Islet precursor cell (in vitro differentiated cells): ENCODE results near the gene WDR64.
"Not testable (repeated sequence)": the region's sequence is repeated elsewhere in the genome, so short reads cannot be mapped to it uniquely, and the experiment has no call there.

Source experiments
- DNase-seq: peaks from one replicate; pipeline ENCODE4 v3.0.0-alpha.2; 2018

Gene WDR64

DNA sequence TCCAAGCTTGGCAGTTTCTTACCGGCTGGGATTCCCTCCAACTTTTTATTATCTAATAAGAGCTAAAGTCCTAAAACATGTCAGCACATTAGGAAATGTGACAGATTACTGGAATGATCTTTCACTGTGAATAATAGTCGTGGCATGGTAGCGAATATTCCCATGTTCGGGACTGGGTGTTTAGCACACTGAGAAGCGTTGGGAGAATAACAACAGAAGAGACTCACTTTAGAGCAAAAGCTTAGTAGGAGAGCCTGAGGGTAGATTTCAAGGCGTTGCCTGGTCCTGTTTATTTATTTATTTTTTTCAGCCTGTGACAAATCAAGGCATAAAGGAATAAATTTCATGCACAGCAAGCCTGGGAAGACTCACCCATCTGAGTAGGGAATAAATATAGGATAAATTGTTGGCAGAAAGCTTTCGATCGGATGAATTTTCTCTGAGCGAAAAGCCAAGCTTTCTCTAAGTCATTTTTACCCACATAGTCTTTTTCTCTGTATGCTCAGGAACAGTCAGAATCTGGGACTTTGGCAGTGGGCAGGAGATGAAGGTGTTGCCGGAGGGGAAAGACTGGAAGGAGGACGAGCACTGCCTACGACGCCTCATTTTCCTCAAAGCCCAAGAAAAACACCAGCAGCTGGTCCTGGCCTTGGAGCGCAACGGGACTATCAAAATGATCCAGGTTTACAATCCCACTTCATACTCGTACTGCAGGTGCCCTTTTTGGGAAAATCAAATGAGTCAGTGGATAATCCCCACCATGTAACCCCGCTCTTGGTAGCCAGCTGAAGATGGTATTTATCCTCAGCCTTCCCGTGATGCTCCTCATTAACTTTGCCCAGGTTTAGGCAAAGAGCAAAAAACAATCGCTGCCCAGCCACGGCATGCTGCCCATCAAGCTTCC, 97.2 kb downstream of the WDR64 start:
- no peak for DNase-seq

DNA sequence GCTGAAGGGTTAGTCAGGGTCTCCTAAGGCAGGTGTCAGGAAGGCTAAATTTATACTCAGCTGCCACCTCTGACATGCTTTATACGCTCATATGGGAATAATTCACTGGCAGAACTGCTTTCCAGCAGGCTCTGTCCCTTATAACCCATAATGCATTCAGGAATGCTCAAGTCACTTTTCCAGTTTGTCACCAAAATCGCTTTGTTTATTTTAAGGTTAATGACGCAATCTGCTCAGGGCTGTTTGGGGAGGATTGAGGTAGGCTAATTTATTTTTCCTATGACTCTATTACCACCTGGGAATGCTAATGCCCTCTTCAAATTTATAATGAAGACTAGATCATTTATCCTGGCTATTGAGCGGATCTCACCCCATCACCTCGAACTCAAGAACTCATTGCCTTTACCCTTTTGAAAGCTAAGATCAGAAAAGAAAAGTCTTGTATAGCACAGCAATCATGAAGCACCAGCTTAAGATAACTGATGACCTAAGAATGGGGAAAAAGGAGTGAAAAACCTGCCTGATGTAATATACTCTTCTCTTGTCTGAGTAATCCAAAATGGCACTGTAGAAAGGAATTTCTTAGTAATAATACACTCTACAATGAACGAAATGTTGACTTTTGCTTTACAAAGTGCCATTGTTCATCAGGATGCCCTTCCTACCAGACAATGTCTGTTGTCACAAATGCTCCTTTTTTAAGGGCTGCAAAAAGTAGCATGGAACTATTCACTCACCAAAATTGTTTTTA, 98.0 kb downstream of the WDR64 start:
- DNase-seq = no peak

DNA sequence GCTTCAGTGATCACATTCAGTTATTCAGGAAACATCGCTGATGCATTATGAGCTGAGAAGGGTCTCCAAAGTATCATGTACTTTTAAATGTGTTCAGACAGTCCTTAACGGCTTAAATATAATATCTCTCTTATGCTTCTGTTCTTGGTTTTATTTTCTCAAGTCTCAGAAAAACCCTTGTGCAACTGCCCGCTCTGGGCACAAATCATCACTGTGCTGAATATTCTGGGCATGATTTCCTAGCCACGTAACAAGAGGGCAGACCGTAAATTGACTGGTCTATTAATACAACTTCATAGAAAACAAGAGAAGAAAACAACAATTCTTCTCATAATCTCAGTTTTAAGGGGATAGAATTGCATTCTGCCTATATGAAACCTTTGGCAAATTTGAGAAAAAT, 99.4 kb downstream of the WDR64 start:
- DNase-seq = no peak

DNA sequence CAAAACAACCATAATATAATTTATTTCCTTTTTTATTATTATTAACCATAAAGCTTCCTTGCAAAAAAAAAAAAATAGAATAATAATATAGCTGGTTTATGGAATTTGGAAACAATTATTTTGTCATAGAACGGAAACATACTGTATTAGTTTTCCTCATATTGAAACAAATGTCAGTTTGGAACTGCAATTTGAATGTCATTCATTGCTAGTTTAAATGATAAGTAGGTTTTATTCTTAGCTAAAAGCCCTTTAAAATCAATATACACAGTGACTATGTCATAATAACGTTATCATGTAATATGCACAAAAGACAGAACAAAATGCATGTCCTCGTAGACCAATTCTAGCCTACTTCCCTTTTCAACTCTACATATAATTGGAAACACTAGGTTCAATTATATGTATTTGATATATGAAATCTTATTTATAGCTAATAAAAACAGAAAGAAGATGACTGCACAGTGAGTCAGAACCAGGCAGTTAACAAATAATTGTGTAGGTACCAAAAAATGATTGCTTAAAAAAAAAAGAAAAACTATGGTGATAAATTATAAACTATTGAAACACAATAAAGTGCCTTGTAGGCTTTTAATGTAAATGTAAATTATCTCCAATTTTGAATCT, 110.7 kb downstream of the WDR64 start:
- no peak for DNase-seq

DNA sequence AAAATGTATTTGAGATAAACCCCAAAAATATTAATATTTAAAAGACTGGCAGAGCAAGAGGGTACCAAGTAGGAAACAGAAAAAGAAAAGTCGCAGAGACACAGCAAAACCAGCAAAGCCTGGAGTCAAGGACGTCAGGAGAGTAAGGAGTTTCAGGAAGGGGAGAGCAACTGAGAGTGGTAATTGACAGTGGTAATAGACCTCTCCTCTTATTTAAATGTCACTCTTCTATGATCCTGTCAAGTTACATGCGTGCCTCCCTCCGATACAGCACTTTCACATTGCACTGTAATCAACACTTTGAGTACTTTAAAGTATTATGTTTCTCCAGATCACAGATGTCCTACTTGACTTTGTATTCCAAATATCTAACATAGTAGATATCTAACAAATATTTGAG, 113.3 kb downstream of the WDR64 start:
- DNase-seq = no peak

DNA sequence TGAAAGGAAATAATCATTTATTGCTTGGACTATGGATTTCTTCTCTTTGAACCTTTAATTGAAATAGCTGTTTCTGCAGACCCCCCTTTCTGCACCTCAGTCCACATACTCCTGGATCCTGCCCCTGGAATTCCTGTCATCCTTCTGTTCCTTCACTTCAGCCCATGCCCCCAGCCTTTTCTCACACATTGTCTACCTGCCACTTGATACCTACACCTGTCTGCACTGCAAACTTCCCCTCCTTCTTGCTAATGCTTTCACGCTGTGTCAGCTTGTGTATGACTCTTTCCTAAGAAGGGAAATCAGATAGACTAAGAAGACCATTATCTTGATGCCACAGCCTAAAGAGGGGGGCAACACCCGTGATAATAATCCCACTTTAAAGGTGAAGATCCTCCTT, 115.7 kb downstream of the WDR64 start:
- DNase-seq = no peak

DNA sequence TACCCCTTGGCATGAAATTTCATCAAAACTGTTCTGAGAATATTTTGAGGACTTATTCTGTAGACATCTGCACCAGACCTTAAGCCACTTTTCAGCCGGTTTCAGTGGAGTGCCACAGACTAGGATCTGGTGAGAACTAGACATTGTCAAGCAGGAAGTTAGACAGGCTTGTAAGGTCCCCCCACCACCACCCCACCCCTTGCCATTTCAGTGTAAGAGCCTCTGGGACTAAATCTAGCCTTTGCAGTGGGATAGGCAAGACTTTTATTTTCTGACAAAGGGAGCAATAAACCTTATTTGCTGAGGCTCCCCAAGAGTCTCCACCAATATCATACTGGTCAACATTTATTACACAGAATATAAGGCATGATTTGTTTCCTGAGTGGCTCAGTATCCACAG, 118.0 kb downstream of the WDR64 start:
- DNase-seq = peak; percentile 53

DNA sequence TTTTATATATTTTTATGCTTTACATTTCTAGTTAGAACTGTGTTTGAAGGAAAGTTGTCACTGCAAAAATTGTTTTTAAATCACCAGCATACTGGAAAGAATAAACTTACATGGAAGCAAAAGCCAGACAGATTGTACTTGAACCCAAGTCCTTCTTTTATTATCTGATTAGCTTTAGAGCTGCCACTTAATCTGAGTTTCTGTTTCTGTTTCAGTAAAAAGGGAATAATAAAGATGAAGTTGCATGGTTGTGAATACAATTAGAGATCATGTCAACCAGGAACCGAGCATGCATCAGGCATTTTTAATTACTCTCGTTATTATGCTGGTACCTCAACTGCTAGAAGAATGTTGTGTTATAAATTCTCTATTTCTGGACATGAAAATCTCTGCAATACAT, 119.0 kb downstream of the WDR64 start:
- DNase-seq = no peak

DNA sequence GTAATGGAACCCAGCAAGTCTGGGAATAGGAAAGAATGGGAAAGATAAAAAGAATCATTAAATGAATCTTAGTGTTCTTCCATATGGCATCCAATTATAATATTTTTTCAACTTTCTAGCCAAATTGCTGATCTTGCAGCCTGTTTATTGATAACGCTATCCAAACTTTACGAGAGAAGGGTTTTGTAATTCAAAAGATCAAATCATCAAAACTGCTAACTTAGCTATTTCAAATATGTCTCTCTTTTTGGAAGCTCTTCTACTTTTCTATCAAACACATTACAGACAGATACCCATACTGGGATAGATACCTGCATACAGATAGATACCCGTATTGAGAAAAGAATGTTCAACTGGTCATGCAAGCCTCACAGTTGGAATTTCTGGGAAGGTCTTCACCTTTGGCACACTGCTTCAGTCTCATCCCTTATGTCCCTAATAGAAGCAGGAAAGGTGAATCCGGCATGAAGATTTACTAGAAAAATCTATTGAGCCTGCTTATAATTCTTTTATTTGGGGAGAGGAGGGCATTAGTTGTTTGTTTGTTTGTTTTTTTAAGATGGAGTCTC, 120.9 kb downstream of the WDR64 start:
- DNase-seq = no peak

DNA sequence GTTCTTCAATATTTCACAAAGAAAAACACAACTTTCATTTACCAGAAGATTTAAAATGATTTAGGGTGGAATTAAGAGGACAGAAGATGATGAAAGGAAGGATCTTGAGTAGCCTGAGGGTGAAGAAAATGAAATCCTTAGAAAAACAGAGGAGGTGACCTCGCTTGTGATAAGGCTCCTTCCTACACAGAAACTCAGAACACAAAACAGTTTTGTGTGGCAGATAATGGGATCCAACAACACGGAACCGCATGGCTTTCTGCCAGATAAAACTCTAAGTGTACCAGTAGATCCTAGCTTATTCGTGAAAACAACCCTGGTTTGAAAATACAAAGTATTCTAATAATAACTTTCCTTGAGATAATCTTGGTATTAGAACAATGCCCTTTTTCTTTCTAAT, 121.9 kb downstream of the WDR64 start:
- no peak for DNase-seq

DNA sequence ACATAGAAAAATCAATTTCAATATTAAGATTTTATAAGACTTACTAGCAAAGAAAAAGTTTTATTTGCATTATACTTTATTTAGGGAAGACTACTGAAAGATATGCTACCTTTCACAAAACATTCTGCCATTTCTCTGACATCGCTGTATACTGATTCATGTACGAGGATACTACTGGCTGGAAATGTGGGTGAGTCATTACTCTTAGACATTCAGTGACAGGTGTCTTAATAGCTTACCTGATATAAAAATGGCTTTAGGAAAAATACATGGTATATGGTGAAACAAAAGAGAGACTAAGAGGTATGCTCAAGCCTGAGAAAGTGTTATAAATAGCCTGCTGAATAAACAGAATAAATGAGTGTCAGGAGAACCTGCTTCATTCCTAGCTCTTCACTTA, 122.9 kb downstream of the WDR64 start:
- DNase-seq = no peak

DNA sequence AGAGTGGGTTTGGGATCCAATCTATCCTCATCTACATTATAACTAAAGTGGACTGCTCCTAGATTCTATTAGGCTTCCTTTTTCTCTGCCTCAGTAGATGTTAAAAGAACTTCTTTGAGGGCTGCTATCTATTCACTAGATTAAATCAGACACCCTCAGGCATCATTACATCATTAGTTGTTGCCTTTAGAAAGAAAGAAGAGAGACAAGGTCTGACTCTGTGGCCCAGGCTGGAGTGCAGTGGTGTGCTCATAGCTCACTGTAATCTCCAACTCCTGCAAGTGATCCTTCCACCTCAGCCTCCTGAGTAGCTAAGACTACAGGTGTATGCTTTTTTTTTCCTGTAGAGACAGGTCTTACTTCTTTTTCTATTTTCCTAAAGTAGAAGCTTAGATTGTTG, 124.8 kb downstream of the WDR64 start:
- peak; percentile 77 for DNase-seq

DNA sequence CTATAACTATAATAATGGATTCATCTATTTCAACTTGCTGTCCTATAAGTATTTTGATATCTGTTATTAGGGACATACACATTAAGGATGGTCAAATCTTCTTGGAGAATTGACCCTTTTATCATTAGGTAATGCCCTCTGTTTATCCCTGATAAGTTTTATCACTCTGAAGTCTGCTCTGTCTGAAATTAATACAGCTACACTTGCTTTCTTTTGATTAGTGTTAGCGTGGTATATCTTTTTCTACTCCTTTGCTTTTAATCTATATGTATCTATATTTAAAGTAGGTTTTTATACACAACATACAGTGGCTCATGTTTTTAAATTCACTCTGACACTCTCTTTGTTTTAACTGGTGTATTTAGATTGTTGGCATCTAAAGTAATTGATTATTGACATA, 126.0 kb downstream of the WDR64 start:
- DNase-seq = no peak

DNA sequence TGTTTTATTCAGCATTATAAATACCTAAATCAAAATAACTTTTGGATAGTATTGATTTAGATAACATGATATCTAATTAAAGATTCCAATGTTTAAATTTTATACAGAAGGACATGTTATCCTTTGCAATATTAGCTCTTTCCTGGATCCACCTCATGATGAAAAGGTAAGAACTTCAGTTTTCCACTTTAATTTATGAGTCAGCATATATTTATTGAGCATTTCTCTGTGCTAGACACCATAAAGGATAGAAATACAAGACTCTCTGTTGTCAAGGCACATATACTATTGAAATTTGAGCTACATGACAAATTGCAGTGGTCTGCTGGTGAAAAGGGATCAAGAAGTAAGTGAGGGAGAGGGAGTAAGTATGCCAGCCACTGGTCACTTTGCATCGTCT, 127.8 kb downstream of the WDR64 start:
- no peak for DNase-seq

DNA sequence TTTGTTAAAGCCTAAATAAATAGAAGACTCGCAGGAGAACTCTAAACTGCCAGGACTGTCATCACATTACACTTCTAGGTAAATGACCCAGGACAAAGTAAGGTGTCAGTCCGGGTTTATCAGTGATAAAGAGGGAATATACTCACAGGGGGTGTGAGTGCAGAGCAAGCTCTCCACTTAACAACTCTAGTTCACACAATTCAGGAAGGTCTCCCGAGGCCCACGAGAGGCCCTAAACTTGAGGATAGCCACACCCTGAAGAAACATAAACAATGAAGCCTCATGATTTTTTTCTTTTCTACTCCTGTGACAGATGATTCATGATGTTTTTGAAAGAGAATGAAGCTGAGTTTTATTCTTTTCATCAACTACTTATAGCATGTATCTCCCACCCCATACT, 130.3 kb downstream of the WDR64 start:
- DNase-seq = no peak

DNA sequence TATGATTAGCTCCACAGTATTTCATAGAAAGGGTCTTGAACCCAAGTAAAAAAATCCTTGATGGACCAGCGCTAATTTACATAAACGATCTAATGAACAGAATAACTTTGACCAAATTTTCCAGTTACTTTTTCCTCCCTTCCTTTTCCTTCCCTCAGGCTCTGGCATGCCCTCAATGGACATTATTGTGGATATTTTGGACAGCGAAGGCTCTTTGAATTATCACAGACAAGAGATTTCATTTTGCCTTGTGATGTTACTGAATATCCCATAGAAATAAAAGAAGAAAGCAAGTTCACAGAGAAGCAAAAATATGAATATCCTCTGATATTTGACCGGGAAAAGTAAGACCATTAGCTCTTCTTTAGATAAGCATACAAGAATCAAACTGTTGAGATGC, 135.6 kb downstream of the WDR64 start:
- DNase-seq = no peak

DNA sequence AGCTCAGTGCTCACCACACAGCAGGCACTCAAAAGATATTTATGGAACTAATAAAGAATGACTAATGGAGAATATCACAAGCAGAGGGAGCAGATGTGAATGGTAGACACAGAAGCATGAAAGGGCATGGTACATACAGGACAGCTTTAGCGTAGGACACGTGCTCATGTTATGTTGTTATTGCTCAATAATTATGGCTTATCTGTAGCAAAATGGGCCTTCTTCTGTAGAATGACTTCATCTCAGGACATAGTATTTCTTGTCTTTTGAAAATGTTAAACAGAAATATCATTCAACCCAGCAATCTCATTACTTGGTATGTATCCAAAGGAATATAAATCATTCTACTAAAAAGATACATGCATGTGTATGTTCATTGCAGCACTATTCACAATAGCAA, 137.0 kb downstream of the WDR64 start:
- DNase-seq = no peak

DNA sequence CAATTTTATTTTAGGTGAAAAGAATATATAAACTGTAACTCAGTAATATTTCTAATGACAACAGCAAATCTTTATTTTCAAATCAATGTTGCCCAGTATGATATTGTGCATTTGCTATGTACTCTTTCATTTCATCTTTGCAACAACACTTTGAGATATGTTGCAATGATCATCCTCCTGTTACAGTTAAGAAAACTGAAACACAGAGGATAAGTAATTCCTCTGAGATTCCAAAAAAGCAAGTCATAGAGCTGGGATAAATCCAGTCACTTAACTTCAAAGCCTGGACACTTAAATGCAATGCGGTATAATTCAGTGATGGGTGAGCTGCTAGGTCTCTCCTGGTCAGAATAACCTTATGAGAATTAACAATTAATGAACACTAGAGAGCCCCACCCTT, 147.3 kb downstream of the WDR64 start:
- no peak for DNase-seq

DNA sequence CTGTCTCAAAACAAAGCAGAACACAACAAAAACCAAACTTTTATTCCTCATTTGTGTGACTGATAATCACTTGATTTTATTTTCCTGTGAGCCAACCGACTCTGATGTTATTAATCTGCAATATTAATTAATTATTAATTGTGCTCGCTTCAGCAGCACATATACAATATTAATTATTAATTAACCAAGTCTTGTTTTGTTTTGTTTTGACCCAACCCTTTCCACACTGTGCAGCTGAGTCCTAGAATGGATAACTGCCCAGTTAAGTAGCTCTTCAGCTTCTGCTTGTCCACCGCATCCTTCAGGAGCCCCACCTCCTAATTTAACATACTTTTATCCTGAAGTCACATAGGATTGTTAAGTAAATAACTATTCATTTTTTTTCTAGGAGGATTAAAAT, 148.6 kb downstream of the WDR64 start:
- no peak for DNase-seq

DNA sequence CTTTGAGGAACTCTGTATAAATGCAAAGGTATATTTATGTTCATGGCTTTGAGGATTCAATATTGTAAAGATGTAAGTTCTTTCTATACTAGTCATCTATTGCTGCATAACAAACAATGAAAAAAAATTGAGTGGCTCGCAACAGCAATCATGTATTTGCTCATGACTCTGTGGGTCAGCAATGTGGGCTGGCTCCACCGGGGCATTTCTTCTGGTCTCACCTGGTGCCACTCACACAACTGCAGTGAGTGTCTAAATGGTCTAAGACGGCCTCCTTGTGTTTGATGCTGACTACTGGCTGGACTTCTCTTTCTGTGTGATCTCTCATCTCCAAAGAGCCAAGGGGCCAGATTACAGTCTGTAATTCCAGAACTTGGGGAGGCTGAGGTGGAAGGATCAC, 150.8 kb downstream of the WDR64 start:
- no peak for DNase-seq

DNA sequence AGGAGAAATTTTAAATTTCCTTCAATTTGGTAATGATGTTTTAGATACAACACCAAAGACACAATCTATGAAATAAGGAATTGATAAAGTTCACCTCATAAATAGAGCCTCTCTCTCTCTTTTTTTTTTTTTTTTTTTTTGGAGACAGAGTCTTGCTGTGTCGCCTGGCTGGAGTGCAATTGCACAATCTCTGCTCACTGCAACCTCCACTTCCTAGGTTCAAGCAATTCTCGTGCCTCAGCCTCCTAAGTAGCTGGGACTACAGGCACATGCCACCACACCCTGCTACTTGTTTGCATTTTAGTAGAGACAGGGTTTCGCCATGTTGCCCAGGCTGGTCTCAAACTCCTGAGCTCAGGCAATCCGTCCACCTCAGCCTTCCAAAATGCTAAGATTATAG, 152.6 kb downstream of the WDR64 start:
- DNase-seq = not testable (repeated sequence)

DNA sequence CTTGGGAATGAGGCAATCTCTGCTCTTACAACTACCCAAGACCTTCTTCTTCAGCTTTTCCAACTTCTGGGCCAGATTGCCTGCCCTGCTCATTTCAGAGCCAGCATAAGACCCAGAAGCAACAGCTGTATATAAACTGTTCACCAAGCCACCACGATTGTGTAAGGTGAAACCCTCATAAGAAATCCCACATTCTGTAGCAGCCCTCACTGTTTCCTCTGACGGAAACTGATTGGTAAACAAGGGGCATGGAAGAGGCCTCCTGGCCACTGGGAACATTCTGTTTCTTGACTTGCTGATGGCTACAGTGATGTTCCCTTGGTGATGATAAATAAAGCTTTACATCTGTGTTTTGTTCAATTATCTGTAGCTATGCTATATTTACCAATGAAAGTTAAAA, 156.2 kb downstream of the WDR64 start:
- DNase-seq = no peak

DNA sequence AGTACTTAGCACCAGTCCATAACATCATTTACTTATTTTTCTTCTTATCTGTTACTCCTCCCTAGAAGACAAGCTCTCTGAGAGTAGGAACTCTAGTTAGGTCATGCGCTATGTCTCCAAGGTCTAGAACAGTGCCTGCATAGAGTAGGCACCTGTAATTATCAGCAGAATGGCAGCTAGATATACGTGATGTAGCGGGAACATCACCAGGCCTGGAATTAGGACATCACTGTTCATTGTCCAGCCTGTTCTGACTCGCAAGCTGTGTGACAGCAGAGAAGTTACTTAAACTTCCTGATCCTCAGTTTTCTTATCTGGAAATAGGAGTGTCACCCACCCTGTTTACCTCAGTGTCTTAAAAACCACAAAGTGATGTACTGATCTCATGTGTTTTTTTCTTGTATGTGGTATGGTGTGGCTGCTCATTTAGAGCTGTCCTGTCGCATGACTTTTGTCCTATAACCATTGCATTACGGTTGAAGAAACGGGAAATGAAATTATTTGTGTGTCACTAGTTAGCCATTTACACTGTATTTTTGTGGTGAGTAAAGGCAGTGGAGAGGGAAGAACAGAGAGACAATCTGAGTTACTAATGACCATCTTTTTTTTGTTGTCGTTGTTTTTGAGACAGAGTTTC, 158.8 kb downstream of the WDR64 start:
- DNase-seq = no peak
